GM12878 (cell line): ENCODE results near the gene DIAPH1. TPM values are rescaled to one million over a fixed set of nuclear protein-coding genes. Genes with fewer than 3 reads are reported as not detected.

Experiments used
- ATAC-seq: fragments of 200-7000 bp; cut with Tn5 transposase; 3 replicates; pipeline ENCODE4 v1.9.1; 2020; ENCODE audit warnings: mild to moderate bottlenecking, moderate library complexity
- BruUV-seq: library from RNA; stranded (reverse); fragments of 400-500 nt; replicated peaks from 2 replicates; lab custom pipeline; 2021; lab: Mats Ljungman, UMichigan
- CTCF ChIA-PET: fragments of 300-600 bp; sonication (Branson Sonifier 250); formaldehyde crosslinking; extraction: SDS; loops from one replicate; lab custom pipeline; 2021; ENCODE audit warnings: inconsistent platforms; lab: Yijun Ruan, JAX
- POLR2A ChIA-PET: fragments of 350-600 bp; formaldehyde crosslinking; extraction: SDS; loops from one replicate; lab custom pipeline; 2021; ENCODE audit warnings: inconsistent platforms; lab: Charles Lee
- RAD21 ChIA-PET: fragments of 300-600 bp; sonication (Branson Sonifier 250); formaldehyde crosslinking; loops from one replicate; lab custom pipeline; 2023; ENCODE audit warnings: antibody characterized with exemption; ENCODE audit not compliant: unreplicated experiment; lab: Charles Lee
- SMC1A ChIA-PET: fragments of 300-600 bp; sonication (Branson Sonifier 250); formaldehyde crosslinking; loops from one replicate; lab custom pipeline; 2023; ENCODE audit not compliant: unreplicated experiment, uncharacterized antibody; lab: Charles Lee
- DNase-seq: peaks from one replicate; pipeline ENCODE4 v3.0.0-alpha.2; 2011; ENCODE audit warnings: low read depth, low spot score
- FAIRE-seq: peaks from 3 replicates; lab custom pipeline; 2011; peaks lifted over from hg19 to GRCh38; lab: Jason Lieb, UNC
- H2AFZ ChIP-seq: 2 replicates; pipeline ENCODE4 v1.6.0; 2011; ENCODE audit warnings: low read depth, low read length, control low read depth; ENCODE audit not compliant: control insufficient read depth
- H3K27ac ChIP-seq: 2 replicates; pipeline ENCODE4 v1.5.1; 2011; ENCODE audit warnings: control low read depth; ENCODE audit not compliant: control insufficient read depth, insufficient read depth
- H3K27me3 ChIP-seq, 2 experiments: replicated peaks in 1 of 2; 2 replicates each; pipeline versions ENCODE4 v1.6.0 to v1.6.1; 2011; ENCODE audit warnings: low read length in 1 of 2; ENCODE audit not compliant: control insufficient read depth in 2 of 2, insufficient read depth in 2 of 2
- H3K36me3 ChIP-seq, 2 experiments: 2 replicates each; pipeline ENCODE4 v1.5.1; 2011; ENCODE audit warnings: low read length in 1 of 2; ENCODE audit not compliant: control insufficient read depth in 2 of 2, insufficient read depth in 2 of 2
- H3K4me1 ChIP-seq: 2 replicates; pipeline ENCODE4 v1.6.1; 2011; ENCODE audit warnings: mild to moderate bottlenecking, low read length, moderate library complexity, mixed read lengths; ENCODE audit not compliant: control insufficient read depth, insufficient read depth
- H3K4me2 ChIP-seq: 2 replicates; pipeline ENCODE4 v1.6.0; 2011; ENCODE audit warnings: control low read depth; ENCODE audit not compliant: control insufficient read depth, insufficient read depth
- H3K4me3 ChIP-seq: fragments of 200-600 bp; sonication (generic); 2 replicates; pipeline ENCODE4 v1.5.1; 2016
- H3K79me2 ChIP-seq: 2 replicates; pipeline ENCODE4 v1.6.0; 2011; ENCODE audit warnings: low read length; ENCODE audit not compliant: control insufficient read depth, insufficient read depth
- H3K9ac ChIP-seq: 2 replicates; pipeline ENCODE4 v1.8.0; 2011; ENCODE audit warnings: low read length, control low read depth, mixed read lengths; ENCODE audit not compliant: control insufficient read depth, insufficient read depth
- H3K9me3 ChIP-seq: replicated peaks from 3 replicates; pipeline ENCODE4 v1.5.1; 2011; ENCODE audit warnings: mild to moderate bottlenecking, low read length; ENCODE audit not compliant: control insufficient read depth, insufficient read depth
- H4K20me1 ChIP-seq: 2 replicates; pipeline ENCODE4 v1.6.0; 2011; ENCODE audit not compliant: control insufficient read depth, insufficient read depth
- CBFB ChIP-seq: IDR thresholded peaks from 2 replicates; pipeline ENCODE4 v1.6.1; 2016; ENCODE audit warnings: antibody characterized with exemption, low read depth
- PAX5 ChIP-seq: IDR thresholded peaks from 2 replicates; pipeline ENCODE4 v1.6.1; 2011; ENCODE audit warnings: low read depth, low read length, borderline replicate concordance
- RCOR1 ChIP-seq: conservative IDR thresholded peaks from 2 replicates; pipeline ENCODE4 v1.6.1; 2012; ENCODE audit warnings: low read depth, low read length, improper control_type of control experiment
- WGBS: methylation state at CpG from one replicate; pipeline ENCODE4 v1.1.6; 2016; ENCODE audit warnings: low lambda C conversion rate; ENCODE audit not compliant: insufficient replicate concordance, insufficient coverage; ENCODE audit errors: missing lambda C conversion rate; 5-methylcytosine and 5-hydroxymethylcytosine counted together
- in situ Hi-C: fragments of 300-500 bp; cut with MboI; formaldehyde crosslinking; loops from 9 replicates; pipeline ENCODE4 v1.14.3; 2018; ENCODE audit warnings: mixed read lengths
- intact Hi-C: fragments of 100-400 bp; cut with micrococcal nuclease; formaldehyde crosslinking; loops from one replicate; pipeline ENCODE4 v1.14.2; 2022; ENCODE audit not compliant: unreplicated experiment
- polyA plus RNA-seq, 11 experiments: library from polyadenylated mRNA; depleted of rRNA in 4 of 11; unstranded in 6 of 11; stranded (reverse) in 5 of 11; fragments of >200 nt; fragmentation: Nextera tagmentation in 4 of 11; fragmentation: Illumina TruSeq in 1 of 11; extraction: Ambion mirVana in 4 of 11; extraction: Trizol in 1 of 11; gene quantifications; 1 replicate in 1 of 11; 2 replicates in 10 of 11; pipeline versions ENCODE4 v1.2.1 to v1.2.3, GENCODE V29; 2011 to 2016; ENCODE audit warnings: inconsistent platforms in 2 of 11, missing spikeins in 2 of 11, low read depth in 1 of 11
- total RNA-seq, 4 experiments: library from RNA; depleted of rRNA in 3 of 4; stranded (reverse); fragments of >200 nt in 3 of 4; fragmentation: Illumina TruSeq in 1 of 4; extraction: Trizol in 1 of 4; gene quantifications; 2 replicates each; pipeline versions ENCODE4 v1.2.1 to v1.2.3, GENCODE V29; 2013 to 2021
- TF ChIP-seq, protein P1 (sequence below): IDR thresholded peaks from 2 replicates; pipeline ENCODE4 v1.6.1; 2012; ENCODE audit warnings: mild to moderate bottlenecking, low read depth, low read length

Gene DIAPH1
- total and polyA plus RNA-seq, 10 of the 15 experiments (the other 5 are each of a cell fraction or from before 2014, with no cell fraction given) = 37.8 to 168 (median 59.0) TPM

DNA sequence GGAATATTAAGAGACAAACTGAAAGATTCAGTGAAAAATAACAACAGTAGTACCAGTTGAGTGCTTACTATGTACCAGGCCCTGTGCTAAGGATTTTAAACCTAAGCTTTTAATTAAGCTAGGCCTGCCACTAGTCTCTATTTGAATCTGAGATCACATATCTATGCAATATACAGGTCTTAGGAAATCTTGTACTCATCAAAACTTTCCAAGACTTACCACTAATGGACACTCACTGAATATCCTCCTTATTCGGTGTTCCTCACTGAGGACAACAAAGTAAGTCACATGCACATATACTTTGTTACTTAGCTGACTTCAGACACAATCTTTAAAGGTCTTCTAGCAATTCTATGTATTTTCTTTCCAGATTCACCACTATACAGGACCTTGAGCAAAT is 32.6 kb downstream of the DIAPH1 start:
- no peak overlapping the region for H3K9ac ChIP-seq
- RAD21 ChIA-PET = no interaction called here
- no peak for ATAC-seq
- 100% methylated on average over 1 of the region's 1 CpG for WGBS
- no peak for TF ChIP-seq PAX5
- no peak for TF ChIP-seq CBFB
- TF ChIP-seq RCOR1 = no peak
- TF ChIP-seq, protein P1, sequence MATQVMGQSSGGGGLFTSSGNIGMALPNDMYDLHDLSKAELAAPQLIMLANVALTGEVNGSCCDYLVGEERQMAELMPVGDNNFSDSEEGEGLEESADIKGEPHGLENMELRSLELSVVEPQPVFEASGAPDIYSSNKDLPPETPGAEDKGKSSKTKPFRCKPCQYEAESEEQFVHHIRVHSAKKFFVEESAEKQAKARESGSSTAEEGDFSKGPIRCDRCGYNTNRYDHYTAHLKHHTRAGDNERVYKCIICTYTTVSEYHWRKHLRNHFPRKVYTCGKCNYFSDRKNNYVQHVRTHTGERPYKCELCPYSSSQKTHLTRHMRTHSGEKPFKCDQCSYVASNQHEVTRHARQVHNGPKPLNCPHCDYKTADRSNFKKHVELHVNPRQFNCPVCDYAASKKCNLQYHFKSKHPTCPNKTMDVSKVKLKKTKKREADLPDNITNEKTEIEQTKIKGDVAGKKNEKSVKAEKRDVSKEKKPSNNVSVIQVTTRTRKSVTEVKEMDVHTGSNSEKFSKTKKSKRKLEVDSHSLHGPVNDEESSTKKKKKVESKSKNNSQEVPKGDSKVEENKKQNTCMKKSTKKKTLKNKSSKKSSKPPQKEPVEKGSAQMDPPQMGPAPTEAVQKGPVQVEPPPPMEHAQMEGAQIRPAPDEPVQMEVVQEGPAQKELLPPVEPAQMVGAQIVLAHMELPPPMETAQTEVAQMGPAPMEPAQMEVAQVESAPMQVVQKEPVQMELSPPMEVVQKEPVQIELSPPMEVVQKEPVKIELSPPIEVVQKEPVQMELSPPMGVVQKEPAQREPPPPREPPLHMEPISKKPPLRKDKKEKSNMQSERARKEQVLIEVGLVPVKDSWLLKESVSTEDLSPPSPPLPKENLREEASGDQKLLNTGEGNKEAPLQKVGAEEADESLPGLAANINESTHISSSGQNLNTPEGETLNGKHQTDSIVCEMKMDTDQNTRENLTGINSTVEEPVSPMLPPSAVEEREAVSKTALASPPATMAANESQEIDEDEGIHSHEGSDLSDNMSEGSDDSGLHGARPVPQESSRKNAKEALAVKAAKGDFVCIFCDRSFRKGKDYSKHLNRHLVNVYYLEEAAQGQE = no peak
- TF ChIP-seq, all 136 proteins: peak for 0
- ChIA-PET POLR2A (no interaction called here), SMC1A (no interaction called here), CTCF (interaction anchor here (0.8 kb wide), 1 partner anchor 18 kb away, joined by 3 read pairs; no protein-coding TSS in a partner anchor)
- no TSS peak for BruUV-seq
- H3K79me2 ChIP-seq = peaks cover 19% of the 10 kb centered on the region
- no peaks in the 10 kb centered on the region for H3K9me3 ChIP-seq
- H3K4me3 ChIP-seq = no peak overlapping the region
- no peaks in the 10 kb centered on the region for H4K20me1 ChIP-seq
- H3K4me1 ChIP-seq = peaks cover 15% of the 10 kb centered on the region
- in situ Hi-C loops = no loop called here
- FAIRE-seq (no peak), DNase-seq (no peak)
- peaks cover 2 to 39% of the 10 kb centered on the region in 2 experiments for H3K36me3 ChIP-seq
- intact Hi-C loops = no loop called here
- no peak overlapping the region for H3K27ac ChIP-seq
- H2AFZ ChIP-seq = no peak overlapping the region
- no peaks in the 10 kb centered on the region for H3K27me3 ChIP-seq
- no peak overlapping the region for H3K4me2 ChIP-seq
